ENCODE measurements around the gene C17orf78. TPM values are rescaled to one million over a fixed set of nuclear protein-coding genes. Genes with fewer than 3 reads are reported as not detected.
"Not testable (repeated sequence)": the region's sequence is repeated elsewhere in the genome, so short reads cannot be mapped to it uniquely, and the experiment has no call there.

C17orf78 gene
- polyA plus RNA-seq, 5 donors: 0.14 to 0.31 (median 0.24) TPM; not detected in 1

- DNase-seq: no peak
These were observed 56.9 kb downstream of the C17orf78 start for GRCh38 chr17:37432671-37433070.

- DNase-seq: no peak
These were observed 62.4 kb downstream of the C17orf78 start for GRCh38 chr17:37438141-37438540.

GRCh38 chr17:37440424-37440823 is 64.6 kb downstream of the C17orf78 start:
- DNase-seq: no peak

- not testable (repeated sequence) for DNase-seq
These were observed 65.7 kb downstream of the C17orf78 start for GRCh38 chr17:37441369-37442014.

Other genes starting within 250 kb of the C17orf78 start
- gene ACACA, start 30.9 kb downstream of the C17orf78 start, polyA plus RNA-seq (ENCODE audit: insufficient read depth in 1 of 5, insufficient read length in 5 of 5, low replicate concordance in 1 of 5): 10 to 100 TPM; 40.8 to 60.5 (median 49.2) TPM
- gene TADA2A, start 30.9 kb downstream of the C17orf78 start, polyA plus RNA-seq (ENCODE audit: insufficient read depth in 1 of 5, insufficient read length in 5 of 5, low replicate concordance in 1 of 5): 10 to 100 TPM; 27.5 to 35.1 (median 28.5) TPM
- 10 to 100 TPM in 1 of 5 donors, 1 to 10 TPM in 4; 7.3 to 11.0 (median 8.4) TPM for gene DUSP14, start 113.9 kb downstream of the C17orf78 start, polyA plus RNA-seq (ENCODE audit: insufficient read depth in 1 of 5, insufficient read length in 5 of 5, low replicate concordance in 1 of 5)
- 10 to 100 TPM; 31.0 to 40.7 (median 38.0) TPM for gene SYNRG, start 233.4 kb downstream of the C17orf78 start, polyA plus RNA-seq (ENCODE audit: insufficient read depth in 1 of 5, insufficient read length in 5 of 5, low replicate concordance in 1 of 5)

Data from right lung (tissue), 5 donors.